ENCODE data around the gene ADGRL3.

GRCh38 chr4:61671599-61671998, 471.5 kb downstream of the ADGRL3 start:
- TF ChIP-seq CTCF (IDR thresholded peaks at IDR 0.05) (no peak), EZH2 (IDR thresholded peaks at IDR 0.05) (no peak)

All from neural progenitor cell (in vitro differentiated cells).